Pancreas (tissue), 10 donors: ENCODE measurements around the gene CEP43. TPM values are rescaled to one million over a fixed set of nuclear protein-coding genes. Genes with fewer than 3 reads are reported as not detected.

Experiments used
- ATAC-seq, 4 donors: fragments of 200-7000 bp; cut with Tn5 transposase; one replicate each; pipeline versions ENCODE4 v1.8.0 to v1.9.1; 2020; ENCODE audit warnings: mild to moderate bottlenecking in 4 of 4, moderate library complexity in 4 of 4
- DNase-seq, 6 donors: peaks; one replicate each; pipeline ENCODE4 v3.0.0-alpha.2; 2020
- FAIRE-seq: peaks from 2 replicates; lab custom pipeline; 2012; peaks lifted over from hg19 to GRCh38; lab: Jason Lieb, UNC
- H3K27ac ChIP-seq, 4 donors: fragments of 200-600 bp; sonication (generic); 1 replicate in 3 of 4; 2 replicates in 1 of 4; pipeline versions ENCODE4 v1.5.0 to v1.8.0; 2020
- H3K27me3 ChIP-seq, 4 donors: fragments of 200-600 bp; one replicate each; pipeline ENCODE4 v1.8.0; 2021
- H3K36me3 ChIP-seq, 3 donors: fragments of 200-600 bp; sonication (generic) in 1 of 3; one replicate each; pipeline versions ENCODE4 v1.5.0 to v1.8.0; 2020 to 2021
- H3K4me1 ChIP-seq, 3 donors: fragments of 200-600 bp; one replicate each; pipeline ENCODE4 v1.8.0; 2021
- H3K4me3 ChIP-seq, 4 donors: fragments of 200-600 bp; sonication (generic) in 2 of 4; one replicate each; pipeline versions ENCODE4 v1.5.0 to v1.8.0; 2020 to 2021
- H3K9me3 ChIP-seq, 4 donors: fragments of 200-600 bp; one replicate each; pipeline ENCODE4 v1.8.0; 2021
- WGBS, 2 donors: extraction: QIAGEN DNeasy Blood & Tissue Kit; methylation state at CpG; one replicate each; pipeline ENCODE4 v1.1.7; 2013; 5-methylcytosine and 5-hydroxymethylcytosine counted together
- intact Hi-C, 3 donors: fragments of 100-400 bp; cut with DNase I; formaldehyde crosslinking; loops; one replicate each; pipeline versions ENCODE4 v1.11.1 to v1.14.2; 2022
- polyA plus RNA-seq, 2 donors: library from polyadenylated mRNA; stranded (reverse); fragments of 200-250 nt; gene quantifications; one replicate each; pipeline ENCODE4 v1.2.3, GENCODE V29; 2013
- total RNA-seq, 6 donors: library from RNA; stranded (reverse); fragmentation: NEBNext Ultra II Directional in 4 of 6; extraction: Animal tissue kit (Norgen Biotek cat#: 25700) in 4 of 6; gene quantifications; one replicate each; pipeline versions ENCODE4 v1.2.1 to v1.2.4, GENCODE V29; 2021 to 2023
- TF ChIP-seq, protein P1 (sequence below), 4 donors: fragments of 200-600 bp; sonication (generic) in 3 of 4; IDR thresholded peaks; one replicate each; pipeline versions ENCODE4 v1.5.0 to v1.8.0; 2021; ENCODE audit warnings: antibody characterized with exemption in 4 of 4
- donor health status: healthy with polysubstance abuse.
- donor health status: DM: no; HTN: no; CAD: no; lungs with moderate emphysema.
- donor health status: DM: no; HTN: no; CAD: no.
- donor health status: control.
- donor health status: control.
- donor health status: Bipolar disorder and iron deficiency.
- donor health status: DM: yes; HTN: yes; CAD: no.
- donor health status: DM: no; HTN: no; CAD: no.
- donor health status: DM: no; HTN: no; CAD: no.
- donor health status: DM: yes; HTN: yes; CAD: no.

The CEP43 gene
- total and polyA plus RNA-seq, 8 donors: 4.4 to 11.9 (median 6.4) TPM

DNA sequence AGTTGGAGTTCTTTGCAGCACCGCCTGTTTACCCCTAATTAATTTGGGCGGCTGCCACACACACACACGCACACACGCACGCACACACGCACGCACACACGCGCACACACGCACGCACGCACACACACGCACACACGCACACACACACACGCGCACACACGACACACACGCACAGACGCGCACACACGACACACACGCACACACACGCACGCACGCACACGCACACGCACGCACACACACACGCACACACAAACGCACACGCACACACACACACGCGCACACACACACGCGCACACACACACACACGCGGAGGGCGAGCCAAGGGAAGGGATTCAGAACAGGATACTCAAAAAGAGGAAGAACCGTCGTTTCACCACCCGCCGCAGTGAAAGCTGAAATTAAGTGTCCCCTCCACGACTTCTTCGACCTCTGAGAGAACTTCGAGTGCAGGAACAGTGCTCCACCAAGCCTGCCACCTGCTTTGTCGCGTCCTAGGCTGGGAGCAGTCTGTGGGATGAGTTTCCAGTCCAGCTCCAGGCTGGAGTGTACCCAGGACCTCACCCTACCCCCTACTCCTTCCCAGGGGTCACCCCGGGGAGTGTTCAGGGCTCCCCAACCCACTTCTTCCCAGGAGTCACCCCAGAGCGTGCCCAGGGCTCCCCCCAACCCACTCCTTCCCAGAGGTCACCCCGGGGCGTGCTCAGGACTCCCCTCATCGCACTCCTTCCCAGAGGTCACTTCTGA lies 43.9 kb upstream of the CEP43 start:
- no peaks in the 10 kb centered on the region for H3K9me3 ChIP-seq
- peak overlapping the region in 3 of 4 donors; percentile 63 to 91 (median 67) for H3K27ac ChIP-seq
- intact Hi-C loops: no loop called here
- no peaks in the 10 kb centered on the region for H3K4me1 ChIP-seq
- ATAC-seq: peak in 2 of 4 donors; percentile 3 to 22
- TF ChIP-seq, protein P1, sequence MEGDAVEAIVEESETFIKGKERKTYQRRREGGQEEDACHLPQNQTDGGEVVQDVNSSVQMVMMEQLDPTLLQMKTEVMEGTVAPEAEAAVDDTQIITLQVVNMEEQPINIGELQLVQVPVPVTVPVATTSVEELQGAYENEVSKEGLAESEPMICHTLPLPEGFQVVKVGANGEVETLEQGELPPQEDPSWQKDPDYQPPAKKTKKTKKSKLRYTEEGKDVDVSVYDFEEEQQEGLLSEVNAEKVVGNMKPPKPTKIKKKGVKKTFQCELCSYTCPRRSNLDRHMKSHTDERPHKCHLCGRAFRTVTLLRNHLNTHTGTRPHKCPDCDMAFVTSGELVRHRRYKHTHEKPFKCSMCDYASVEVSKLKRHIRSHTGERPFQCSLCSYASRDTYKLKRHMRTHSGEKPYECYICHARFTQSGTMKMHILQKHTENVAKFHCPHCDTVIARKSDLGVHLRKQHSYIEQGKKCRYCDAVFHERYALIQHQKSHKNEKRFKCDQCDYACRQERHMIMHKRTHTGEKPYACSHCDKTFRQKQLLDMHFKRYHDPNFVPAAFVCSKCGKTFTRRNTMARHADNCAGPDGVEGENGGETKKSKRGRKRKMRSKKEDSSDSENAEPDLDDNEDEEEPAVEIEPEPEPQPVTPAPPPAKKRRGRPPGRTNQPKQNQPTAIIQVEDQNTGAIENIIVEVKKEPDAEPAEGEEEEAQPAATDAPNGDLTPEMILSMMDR (IDR thresholded peaks at IDR 0.05): no peak
- H3K27me3 ChIP-seq: no peaks in the 10 kb centered on the region
- FAIRE-seq: no peak
- H3K36me3 ChIP-seq: no peaks in the 10 kb centered on the region
- 29 to 41% methylated on average over 25 to 52 of the region's 52 CpGs for WGBS, 2 donors
- peak overlapping the region; percentile 62 to 95 (median 72) for H3K4me3 ChIP-seq
- DNase-seq: peak in 3 of 6 donors; percentile 25 to 61 (median 36)

DNA sequence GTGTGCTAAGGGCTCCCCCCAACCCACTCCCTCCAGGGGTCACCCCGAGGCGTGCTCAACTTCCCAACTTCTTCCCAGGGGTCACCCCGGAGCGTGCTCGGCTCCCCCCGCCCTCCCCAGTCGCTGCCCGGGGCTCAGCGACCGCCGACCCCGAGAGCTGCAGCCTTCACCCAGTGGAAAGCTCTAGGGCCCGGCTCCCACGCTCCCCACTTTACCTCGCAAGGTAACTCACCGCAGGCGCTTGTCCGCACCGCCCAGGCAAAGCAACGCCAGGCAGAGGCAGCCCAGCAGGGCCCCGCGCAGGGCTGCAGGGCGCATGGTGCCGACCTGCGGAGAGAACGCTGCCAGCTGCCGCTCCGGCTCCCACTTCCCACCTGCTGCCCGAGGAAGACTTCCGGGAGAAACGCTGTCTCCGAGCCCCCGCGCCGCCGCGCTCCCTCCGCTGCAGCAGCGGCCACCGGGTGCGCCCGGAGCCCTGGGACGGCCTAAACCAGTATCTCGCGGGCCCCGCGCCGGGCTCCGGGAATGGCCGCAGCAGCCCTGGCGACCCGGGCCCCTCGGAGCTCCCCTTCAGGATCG lies 43.2 kb upstream of the CEP43 start:
- TF ChIP-seq, protein P1 (IDR thresholded peaks at IDR 0.05): no peak
- H3K4me1 ChIP-seq: no peaks in the 10 kb centered on the region
- peak overlapping the region; percentile 63 to 91 (median 67) for H3K27ac ChIP-seq
- DNase-seq: peak in 2 of 6 donors; percentile 54 to 88
- H3K36me3 ChIP-seq: no peaks in the 10 kb centered on the region
- WGBS, 2 donors: 1% methylated on average over 45 to 54 of the region's 54 CpGs
- no peaks in the 10 kb centered on the region for H3K27me3 ChIP-seq
- no peak for FAIRE-seq
- H3K4me3 ChIP-seq: peak overlapping the region; percentile 62 to 95 (median 72)
- intact Hi-C loops: no loop called here
- peak; percentile 51 to 73 (median 64) for ATAC-seq
- no peaks in the 10 kb centered on the region for H3K9me3 ChIP-seq

DNA sequence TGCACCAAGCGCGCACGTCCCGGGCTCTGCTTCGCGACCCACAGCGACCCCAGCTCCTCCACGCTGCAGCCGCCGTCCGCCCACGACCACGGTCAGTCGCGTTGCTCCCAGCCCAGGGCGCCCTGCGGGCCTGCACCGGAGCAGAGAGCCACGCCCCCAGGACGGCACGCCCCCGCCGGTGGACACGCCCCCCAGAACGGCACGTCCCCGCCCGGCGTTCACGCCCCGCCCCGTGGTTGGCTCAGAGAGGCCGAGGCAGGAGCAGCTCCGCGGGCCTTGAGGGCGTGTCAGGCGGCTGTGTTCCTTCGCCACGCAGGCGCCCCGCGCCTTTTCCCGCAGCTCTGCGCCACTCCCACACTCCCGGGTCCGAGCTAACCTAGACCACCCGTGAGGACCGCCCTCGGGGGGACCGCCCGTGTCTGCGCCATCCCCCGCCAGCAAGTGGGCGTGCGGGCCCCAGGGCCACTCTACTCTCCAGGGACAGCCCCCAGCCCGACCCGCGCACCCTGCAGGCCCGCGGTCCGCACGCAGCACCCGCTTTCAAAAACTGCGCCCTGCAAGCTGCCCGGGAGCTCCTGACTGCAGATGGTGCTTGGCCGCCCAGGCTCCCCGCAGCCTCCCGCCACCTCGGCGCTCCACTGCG lies 42.6 kb upstream of the CEP43 start, which contains the start of gene RNASET2:
Gene RNASET2 (minus strand): TSS at position 107 of the 643 bp plus-strand sequence. CDS start 368 bp downstream, outside the sequence.
- peak within 1 kb of the TSS; percentile 63 to 91 (median 78) for H3K27ac ChIP-seq
- intact Hi-C loops: no loop called here
- no peaks in the 10 kb centered on the region for H3K9me3 ChIP-seq
- DNase-seq (peak; percentile 96 to 100 (median 98)), ATAC-seq (peak; percentile 96 to 98 (median 98)), FAIRE-seq (no peak)
- no peaks in the 10 kb centered on the region for H3K36me3 ChIP-seq
- no peaks in the 10 kb centered on the region for H3K4me1 ChIP-seq
- TF ChIP-seq, protein P1 (IDR thresholded peaks at IDR 0.05): no peak
- peak within 1 kb of the TSS; percentile 62 to 95 (median 72) for H3K4me3 ChIP-seq
- H3K27me3 ChIP-seq: no peaks in the 10 kb centered on the region
- 0% methylated on average over 43 to 71 of the region's 71 CpGs for WGBS, 2 donors

DNA sequence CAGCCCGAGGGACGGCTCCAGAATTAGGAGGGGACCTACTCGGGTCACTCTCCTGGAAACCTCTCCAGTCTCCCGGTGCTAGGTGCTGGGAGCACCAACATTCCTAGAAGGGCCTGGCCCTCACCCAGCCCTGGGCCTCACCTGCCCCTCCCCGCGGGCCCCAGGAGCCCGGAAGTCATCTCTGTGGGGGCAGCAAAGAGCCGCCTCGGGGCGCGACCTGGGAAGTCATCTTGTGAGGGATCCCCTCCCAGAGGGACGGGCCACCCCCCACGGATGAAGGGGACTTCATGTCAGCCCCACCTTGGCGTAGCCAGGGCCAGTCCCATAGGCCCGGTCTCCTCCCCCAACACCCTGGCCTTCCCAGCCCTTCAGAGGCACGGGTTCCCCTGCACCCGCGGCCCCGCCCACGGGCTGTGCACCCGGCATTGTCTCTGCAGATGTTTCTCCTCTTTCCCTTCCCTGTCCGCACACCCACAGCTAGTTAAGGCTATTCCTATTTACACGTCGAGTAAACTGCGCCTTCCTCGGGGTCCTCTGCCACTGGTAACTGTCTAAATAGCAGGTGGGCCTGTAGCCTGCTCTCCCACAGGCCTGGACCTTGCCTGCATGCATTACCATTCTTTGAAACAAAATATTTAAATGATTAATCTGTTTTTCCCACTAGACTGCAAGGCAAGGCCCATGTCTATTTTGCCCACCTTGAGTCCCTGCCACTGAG lies 42.0 kb upstream of the CEP43 start:
- FAIRE-seq (no peak), DNase-seq (peak; percentile 32 to 82 (median 42))

More for the DNA sequence above, 42.0 kb upstream of the CEP43 start:
- TF ChIP-seq, protein P1 (IDR thresholded peaks at IDR 0.05): no peak
- intact Hi-C loops: no loop called here
- peak overlapping the region; percentile 62 to 95 (median 72) for H3K4me3 ChIP-seq
- no peaks in the 10 kb centered on the region for H3K4me1 ChIP-seq
- WGBS, 2 donors: 13% methylated on average over 26 of the region's 26 CpGs
- ATAC-seq: peak; percentile 24 to 56 (median 42)
- H3K27me3 ChIP-seq: no peaks in the 10 kb centered on the region
- no peaks in the 10 kb centered on the region for H3K9me3 ChIP-seq
- H3K36me3 ChIP-seq: no peaks in the 10 kb centered on the region
- peak overlapping the region; percentile 63 to 91 (median 78) for H3K27ac ChIP-seq
